ENCODE data around the gene ADAMTS19.

ADAMTS19 gene

GRCh38 chr5:129670957-129671500 is 210.9 kb downstream of the ADAMTS19 start:
- no peak for DNase-seq (ENCODE audit: extremely low read depth in 1 of 2, low read depth in 1 of 2)

- no peak for DNase-seq (ENCODE audit: extremely low read depth in 1 of 2, low read depth in 1 of 2)
Measured at GRCh38 chr5:129672006-129672405, 211.9 kb downstream of the ADAMTS19 start.

GRCh38 chr5:129679671-129680070 is 219.6 kb downstream of the ADAMTS19 start:
- no peak for DNase-seq (ENCODE audit: extremely low read depth in 1 of 2, low read depth in 1 of 2)

DNA sequence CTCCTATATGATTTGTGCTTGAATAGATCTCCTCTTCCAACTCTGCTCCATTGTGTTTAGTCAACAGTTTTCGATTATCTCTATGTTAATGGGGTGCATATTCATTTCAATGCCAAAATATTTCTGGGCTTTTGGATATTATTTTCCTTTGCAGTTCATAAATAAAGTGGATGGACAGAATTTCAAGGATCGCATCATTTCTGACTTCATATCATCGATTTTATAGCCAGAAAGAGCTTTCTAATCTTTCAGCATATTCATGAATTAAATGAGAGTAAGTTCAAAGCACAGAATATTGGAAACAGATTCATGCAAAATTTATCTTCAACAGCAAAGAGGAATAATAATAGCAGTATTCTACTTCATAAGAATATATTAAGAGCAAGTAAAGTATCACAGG is 227.8 kb downstream of the ADAMTS19 start:
- DNase-seq (ENCODE audit: extremely low read depth in 1 of 2, low read depth in 1 of 2) = no peak

- no peak for DNase-seq (ENCODE audit: extremely low read depth in 1 of 2, low read depth in 1 of 2)
Measured at GRCh38 chr5:129689045-129689444, 228.9 kb downstream of the ADAMTS19 start.

GRCh38 chr5:129691220-129691619 is 231.1 kb downstream of the ADAMTS19 start:
- DNase-seq (ENCODE audit: extremely low read depth in 1 of 2, low read depth in 1 of 2) = no peak

- no peak for DNase-seq (ENCODE audit: extremely low read depth in 1 of 2, low read depth in 1 of 2)
Measured at GRCh38 chr5:129696636-129697035, 236.5 kb downstream of the ADAMTS19 start.

DNA sequence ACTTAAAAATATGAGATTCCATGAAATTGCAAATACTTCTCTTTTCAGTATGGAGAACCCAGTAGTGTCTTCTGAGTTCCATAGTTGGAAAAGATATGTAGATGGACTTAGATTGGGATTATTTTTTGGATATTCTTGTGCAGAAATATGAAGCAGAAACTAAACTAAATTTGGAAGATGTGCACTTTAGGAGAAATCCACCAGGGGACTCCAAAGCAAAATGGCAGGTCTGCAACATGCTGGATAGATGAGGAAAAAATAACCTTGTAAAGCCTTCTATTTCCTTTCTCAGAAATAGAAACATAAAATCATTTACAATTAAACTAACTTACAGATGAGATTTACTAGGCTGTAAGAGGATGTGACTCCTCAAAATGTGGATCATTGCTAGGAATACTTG is 238.6 kb downstream of the ADAMTS19 start:
- no peak for DNase-seq (ENCODE audit: extremely low read depth in 1 of 2, low read depth in 1 of 2)

DNA sequence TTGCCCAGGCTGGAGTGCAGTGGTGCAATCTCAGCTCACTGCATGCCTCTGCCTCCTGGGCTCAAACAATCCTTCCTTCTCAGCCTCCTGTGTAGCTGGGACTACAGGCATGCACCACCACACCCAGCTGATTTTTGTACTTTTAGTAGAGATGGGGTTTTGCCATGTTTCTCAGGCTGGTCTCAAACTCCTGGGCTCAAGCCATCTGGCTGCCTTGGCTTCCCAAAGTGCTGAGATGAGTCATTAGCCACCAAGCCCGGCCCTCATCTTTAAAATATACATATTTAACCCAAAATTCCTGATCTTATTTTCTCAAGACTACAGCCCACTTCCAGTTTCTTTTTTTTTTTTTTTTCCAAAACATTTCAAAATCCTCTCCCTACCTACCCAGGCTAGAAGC is 256.1 kb downstream of the ADAMTS19 start:
- no peak for DNase-seq (ENCODE audit: extremely low read depth in 1 of 2, low read depth in 1 of 2)

GRCh38 chr5:129716651-129717050 is 256.6 kb downstream of the ADAMTS19 start:
- DNase-seq (ENCODE audit: extremely low read depth in 1 of 2, low read depth in 1 of 2) = no peak

- DNase-seq (ENCODE audit: extremely low read depth in 1 of 2, low read depth in 1 of 2) = no peak
Measured at GRCh38 chr5:129717751-129718310, 257.7 kb downstream of the ADAMTS19 start.

GRCh38 chr5:129718471-129719090 is 258.5 kb downstream of the ADAMTS19 start:
- DNase-seq (ENCODE audit: extremely low read depth in 1 of 2, low read depth in 1 of 2) = no peak

DNA sequence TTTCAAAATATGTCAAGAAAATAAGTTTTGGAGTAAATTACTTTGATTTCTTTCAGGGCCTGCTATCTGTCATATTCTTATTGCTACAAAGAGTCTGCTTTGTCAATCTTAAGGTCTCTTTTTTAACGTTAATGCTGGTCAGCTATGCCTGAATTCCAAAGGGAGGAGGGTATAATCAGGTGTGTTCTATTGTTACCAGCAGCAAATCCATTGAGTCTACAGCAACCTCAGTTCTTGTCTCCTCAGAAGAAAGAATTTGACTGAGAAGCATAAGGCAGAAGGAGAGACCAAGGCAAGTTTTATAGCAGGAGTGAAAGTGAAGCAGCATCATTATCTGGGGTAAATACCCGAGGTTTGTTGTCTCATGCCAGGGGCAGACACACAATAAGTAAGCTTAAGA is 264.1 kb downstream of the ADAMTS19 start:
- DNase-seq (ENCODE audit: extremely low read depth in 1 of 2, low read depth in 1 of 2) = no peak

- no peak for DNase-seq (ENCODE audit: extremely low read depth in 1 of 2, low read depth in 1 of 2)
Measured at GRCh38 chr5:129724647-129725046, 264.5 kb downstream of the ADAMTS19 start.

DNA sequence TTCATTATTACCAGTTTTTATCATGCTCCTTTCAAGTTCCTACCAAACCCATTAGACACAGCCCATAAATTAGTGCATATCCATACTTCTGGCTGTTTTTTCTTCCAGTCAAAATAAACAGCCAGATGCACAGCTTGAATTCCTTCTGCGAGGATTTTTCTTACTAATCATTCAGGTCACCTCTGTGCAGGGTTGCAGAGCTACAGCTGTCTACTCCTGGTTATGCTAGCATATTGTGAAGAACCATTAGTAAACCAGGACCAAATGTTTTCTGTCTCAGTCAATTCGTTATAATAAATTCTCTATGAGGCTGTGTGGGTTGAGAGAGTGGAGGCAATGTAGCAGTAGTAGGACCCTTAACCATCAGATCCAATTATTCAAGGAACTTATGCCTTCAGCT is 279.7 kb downstream of the ADAMTS19 start:
- DNase-seq (ENCODE audit: extremely low read depth in 1 of 2, low read depth in 1 of 2) = no peak

DNA sequence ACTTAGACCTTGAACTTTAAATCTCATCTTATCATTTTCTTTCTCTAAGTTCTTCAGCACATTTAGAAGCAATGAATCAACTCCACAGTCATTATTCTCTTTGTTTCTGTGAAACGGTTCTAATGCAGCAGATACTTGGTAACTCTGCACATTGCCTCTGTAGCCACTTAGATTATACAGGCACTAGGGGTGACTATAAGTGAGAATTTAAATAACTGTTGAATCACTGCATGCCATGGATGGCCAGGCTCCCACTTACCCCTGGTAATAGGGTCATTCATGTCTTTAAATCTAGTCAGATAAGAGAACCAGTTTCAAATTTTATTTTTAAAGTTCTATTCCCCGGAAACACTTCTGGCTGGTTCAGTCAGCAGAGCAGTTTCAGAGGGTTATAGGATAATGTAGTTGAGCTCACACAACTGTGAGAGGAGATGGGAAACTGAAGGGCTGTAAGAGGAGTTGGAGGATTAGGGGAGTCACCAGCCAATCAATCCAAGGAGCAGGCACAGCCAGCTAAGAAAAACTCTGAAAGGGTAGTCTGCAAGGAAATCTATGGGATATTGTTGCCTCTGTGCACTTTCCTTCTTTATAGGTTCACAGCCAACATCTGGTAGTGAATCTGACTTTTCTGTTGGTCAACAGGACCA is 283.6 kb downstream of the ADAMTS19 start:
- no peak for DNase-seq (ENCODE audit: extremely low read depth in 1 of 2, low read depth in 1 of 2)

DNA sequence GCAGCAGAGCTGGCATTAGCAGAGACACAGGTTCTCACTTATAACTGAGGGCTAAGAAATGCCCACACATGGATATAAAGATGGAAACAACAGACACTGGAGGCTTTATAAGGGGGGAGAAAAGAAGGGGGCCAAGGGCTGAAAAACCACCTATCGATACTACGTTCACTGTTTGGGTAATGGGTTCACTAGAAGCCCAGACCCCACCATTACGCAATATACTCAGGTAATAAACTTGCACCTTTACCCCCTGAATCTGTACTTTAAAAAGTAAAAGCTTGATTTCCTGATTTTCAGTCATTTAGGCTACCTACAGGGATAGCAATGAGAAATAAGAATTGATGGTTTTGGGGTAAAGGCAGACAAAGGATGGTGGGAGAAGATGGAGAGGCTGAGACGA is 285.9 kb downstream of the ADAMTS19 start:
- no peak for DNase-seq (ENCODE audit: extremely low read depth in 1 of 2, low read depth in 1 of 2)

DNA sequence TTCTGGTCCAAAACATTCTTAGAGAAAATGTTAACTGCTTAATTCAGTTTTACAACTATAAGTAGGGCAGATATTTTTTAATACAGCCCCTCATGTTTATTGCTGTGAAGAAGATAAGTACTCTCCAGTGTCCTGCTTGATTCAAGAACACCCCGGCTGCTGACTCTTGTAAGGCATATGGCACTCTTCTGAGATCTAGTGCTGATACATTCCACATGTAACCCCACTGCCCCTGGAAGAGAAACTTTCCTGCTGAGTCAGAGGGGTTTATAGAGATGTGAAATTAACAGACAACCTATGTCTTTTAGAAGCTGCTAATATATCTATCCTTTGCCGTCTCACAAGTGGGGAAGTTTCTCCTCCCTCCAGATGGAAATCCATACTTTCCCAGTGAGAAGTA is 286.8 kb downstream of the ADAMTS19 start:
- DNase-seq (ENCODE audit: extremely low read depth in 1 of 2, low read depth in 1 of 2) = no peak

- DNase-seq (ENCODE audit: extremely low read depth in 1 of 2, low read depth in 1 of 2) = no peak
Measured at GRCh38 chr5:129747572-129748407, 287.7 kb downstream of the ADAMTS19 start, which contains the start of gene MINAR2. Gene MINAR2, plus strand, starts transcription at chr5:129748094. Its CDS starts 97 bp downstream, at chr5:129748191.

- no peak for DNase-seq (ENCODE audit: extremely low read depth in 1 of 2, low read depth in 1 of 2)
Measured at GRCh38 chr5:129748913-129749880, 289.1 kb downstream of the ADAMTS19 start.
